AG04449 (cell line): ENCODE results near the gene SYCP3.

ENCODE experiments used
- CTCF ChIA-PET: fragments of 350-600 bp; formaldehyde crosslinking; extraction: SDS; loops from one replicate; lab custom pipeline; 2021; ENCODE audit warnings: antibody characterized with exemption; lab: Yijun Ruan, JAX
- POLR2A ChIA-PET: fragments of 400-600, 350-600 bp; formaldehyde crosslinking; extraction: SDS; loops from one replicate; lab custom pipeline; 2020; ENCODE audit warnings: antibody characterized with exemption, inconsistent platforms; lab: Yijun Ruan, JAX
- DNase-seq: peaks from one replicate; pipeline ENCODE4 v3.0.0-alpha.2; 2010; ENCODE audit warnings: low read depth, low spot score
- H3K4me3 ChIP-seq: 2 replicates; pipeline ENCODE4 v1.5.1; 2011; ENCODE audit warnings: low read depth, mild to moderate bottlenecking, control low read depth, low read length
- TF ChIP-seq, protein P1 (sequence below): IDR thresholded peaks from one replicate; pipeline ENCODE4 v1.5.1; 2011; ENCODE audit warnings: mild to moderate bottlenecking, moderate library complexity, low read length, control low read depth, inconsistent platforms; ENCODE audit not compliant: insufficient read depth; ENCODE audit errors: missing control alignments

The SYCP3 gene

DNA sequence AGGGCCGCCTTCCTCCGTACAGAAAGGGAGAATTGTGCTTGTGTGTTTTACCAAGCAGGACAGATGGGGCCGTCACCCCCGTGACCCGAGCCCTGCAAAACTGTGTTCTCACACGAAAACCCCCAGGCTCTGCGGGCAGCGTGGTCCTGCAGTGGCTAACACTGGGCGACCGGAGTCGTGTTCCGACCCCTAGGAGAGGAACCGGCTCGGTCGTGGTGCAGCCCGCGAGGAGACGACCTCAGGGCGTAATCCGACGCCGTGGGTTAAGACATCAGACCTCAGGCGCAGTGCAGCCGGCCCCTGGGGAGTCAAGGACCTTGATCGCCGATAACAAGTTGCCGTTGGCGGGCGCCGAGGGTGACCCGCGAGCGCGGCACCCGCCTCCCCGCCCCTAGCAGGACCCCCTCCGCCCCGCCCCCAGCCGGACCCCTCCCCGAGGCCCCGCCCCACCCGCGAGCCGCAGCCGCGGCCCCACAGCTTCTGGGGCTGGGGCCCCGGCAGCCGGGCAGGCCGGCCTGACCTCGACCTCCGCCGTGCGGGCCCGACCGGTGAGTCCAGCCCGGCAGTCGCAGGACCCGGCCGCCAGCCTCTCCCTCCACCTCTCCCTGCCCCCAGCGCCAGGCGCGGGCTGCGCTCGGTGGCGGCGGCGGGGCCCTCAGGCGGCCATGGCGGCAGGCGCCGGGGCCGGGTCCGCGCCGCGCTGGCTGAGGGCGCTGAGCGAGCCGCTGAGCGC lies 41.9 kb downstream of the SYCP3 start, which contains the start of gene CHPT1:
Gene CHPT1 (plus strand): TSS at position 444 of the 733 bp plus-strand sequence. CDS start 222 bp downstream, at position 666.
- no peak for DNase-seq
- ChIA-PET CTCF (interaction anchor here (2.3 kb wide), 1 partner anchor 10 kb away, joined by 10 read pairs; no protein-coding TSS in a partner anchor), POLR2A (no interaction called here)
- TF ChIP-seq, protein P1, sequence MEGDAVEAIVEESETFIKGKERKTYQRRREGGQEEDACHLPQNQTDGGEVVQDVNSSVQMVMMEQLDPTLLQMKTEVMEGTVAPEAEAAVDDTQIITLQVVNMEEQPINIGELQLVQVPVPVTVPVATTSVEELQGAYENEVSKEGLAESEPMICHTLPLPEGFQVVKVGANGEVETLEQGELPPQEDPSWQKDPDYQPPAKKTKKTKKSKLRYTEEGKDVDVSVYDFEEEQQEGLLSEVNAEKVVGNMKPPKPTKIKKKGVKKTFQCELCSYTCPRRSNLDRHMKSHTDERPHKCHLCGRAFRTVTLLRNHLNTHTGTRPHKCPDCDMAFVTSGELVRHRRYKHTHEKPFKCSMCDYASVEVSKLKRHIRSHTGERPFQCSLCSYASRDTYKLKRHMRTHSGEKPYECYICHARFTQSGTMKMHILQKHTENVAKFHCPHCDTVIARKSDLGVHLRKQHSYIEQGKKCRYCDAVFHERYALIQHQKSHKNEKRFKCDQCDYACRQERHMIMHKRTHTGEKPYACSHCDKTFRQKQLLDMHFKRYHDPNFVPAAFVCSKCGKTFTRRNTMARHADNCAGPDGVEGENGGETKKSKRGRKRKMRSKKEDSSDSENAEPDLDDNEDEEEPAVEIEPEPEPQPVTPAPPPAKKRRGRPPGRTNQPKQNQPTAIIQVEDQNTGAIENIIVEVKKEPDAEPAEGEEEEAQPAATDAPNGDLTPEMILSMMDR, result no peak
- peak within 1 kb of the TSS; percentile 88 for H3K4me3 ChIP-seq

DNA sequence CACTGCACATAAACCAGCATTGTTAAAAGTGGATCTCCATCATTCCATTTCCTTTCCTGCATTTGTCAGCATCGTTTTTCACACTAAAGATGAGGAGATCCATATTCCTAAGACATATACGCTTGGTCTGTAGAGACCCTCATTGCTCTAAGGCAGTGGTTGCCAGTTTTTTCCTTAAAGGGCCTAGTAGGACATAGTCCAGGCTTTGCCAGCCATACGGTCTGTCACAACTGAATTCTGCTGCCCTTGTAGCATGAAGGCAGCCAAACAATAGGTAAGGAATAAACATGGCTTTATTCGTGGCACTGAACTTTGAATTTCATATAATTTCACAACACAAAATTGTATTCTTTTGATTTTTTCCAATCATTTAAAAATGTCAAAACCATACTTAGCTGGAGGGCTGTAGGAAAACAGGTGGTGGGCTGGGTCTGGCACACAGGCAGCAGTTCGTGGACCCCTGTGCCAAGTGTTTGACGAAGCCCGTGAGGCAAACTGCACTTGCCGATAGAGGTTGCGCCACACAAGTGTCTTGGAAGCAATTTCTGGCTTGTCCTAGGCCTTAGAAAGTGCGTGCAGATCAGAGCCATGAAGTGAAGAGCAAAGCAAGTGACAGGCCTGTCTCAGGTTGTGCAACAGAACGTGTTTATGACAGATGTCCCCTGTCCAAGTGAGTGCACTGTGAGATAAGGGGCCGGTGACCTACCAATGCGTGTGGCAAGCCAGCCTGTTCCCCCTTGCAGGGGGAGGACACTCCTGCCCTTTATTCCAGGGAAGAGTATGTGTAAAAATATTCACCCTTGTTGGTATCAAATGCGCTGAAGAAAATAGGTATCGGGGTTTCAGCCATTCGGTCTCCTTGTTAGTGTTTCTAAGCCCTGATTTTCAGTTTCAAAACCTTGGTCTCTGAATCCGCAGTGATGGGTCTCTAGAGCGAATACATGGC lies 42.7 kb downstream of the SYCP3 start:
- peak overlapping the region; percentile 88 for H3K4me3 ChIP-seq
- CTCF ChIA-PET, result no interaction called here
- TF ChIP-seq, protein P1, result no peak
- POLR2A ChIA-PET, result no interaction called here
- DNase-seq, result no peak

DNA sequence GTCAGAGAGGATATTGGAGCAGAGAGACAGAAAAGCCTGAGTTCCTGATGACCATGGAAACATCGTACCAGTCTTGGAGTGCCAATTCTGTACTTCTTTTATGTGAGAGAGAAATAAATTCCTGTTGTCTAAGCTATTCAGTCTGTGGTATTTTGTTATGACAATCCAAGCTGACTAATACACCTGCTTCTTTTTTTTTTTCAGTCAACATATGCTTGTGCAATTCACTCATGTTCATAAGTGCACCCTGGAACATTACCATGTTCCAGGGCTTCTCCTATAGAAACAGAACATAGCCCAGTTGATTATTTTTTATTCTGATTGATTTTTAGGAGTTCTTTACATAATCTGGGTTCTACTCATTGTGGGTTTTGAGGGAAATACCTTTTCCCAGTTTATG lies 43.6 kb downstream of the SYCP3 start:
- no peak for DNase-seq
- ChIA-PET POLR2A (no interaction called here), CTCF (no interaction called here)
- H3K4me3 ChIP-seq, result no peak overlapping the region
- TF ChIP-seq, protein P1, result no peak

DNA sequence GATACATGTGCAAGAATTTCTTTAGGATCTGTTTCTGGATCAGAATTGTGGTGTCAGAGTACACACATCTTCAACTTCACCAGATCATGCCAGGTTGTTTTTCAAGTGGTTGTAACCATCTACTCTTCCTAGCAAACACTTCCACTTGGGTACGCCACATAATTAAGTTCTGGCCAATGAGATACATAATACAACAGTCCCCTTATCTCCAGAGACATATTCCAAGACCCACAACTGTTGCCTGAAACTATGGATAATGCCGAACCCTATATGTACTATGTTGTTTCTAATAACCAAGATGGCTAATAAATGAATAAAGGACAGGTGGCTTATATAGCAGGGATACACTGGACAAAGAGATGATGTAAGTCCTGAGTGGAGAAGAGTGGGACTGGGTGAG lies 44.3 kb downstream of the SYCP3 start:
- no peak for DNase-seq
- POLR2A ChIA-PET, result no interaction called here
- CTCF ChIA-PET, result no interaction called here
- TF ChIP-seq, protein P1, result no peak
- no peak overlapping the region for H3K4me3 ChIP-seq

- ChIA-PET POLR2A (no interaction called here), CTCF (no interaction called here)
- no peak overlapping the region for H3K4me3 ChIP-seq
- TF ChIP-seq, protein P1, result no peak
- DNase-seq, result no peak
These were observed 44.9 kb downstream of the SYCP3 start for GRCh38 chr12:101694297-101694848.

GRCh38 chr12:101691503-101692096 lies 47.7 kb downstream of the SYCP3 start:
- POLR2A ChIA-PET, result no interaction called here
- CTCF ChIA-PET, result no interaction called here
- TF ChIP-seq, protein P1, result no peak
- no peak for DNase-seq
- no peak overlapping the region for H3K4me3 ChIP-seq
